Stimulated activated effector memory CD8-positive, alpha-beta T cell treated with anti-CD3 and anti-CD28 coated beads, Interleukin-12 subunit alpha, Interleukin-12 subunit beta, amount 100 ng/mL, for 72 hours (primary cell): Measurements from ENCODE around the gene SIGLEC10.
"Not testable (repeated sequence)": the region's sequence is repeated elsewhere in the genome, so short reads cannot be mapped to it uniquely, and the experiment has no call there.

Experiments
- ATAC-seq: fragments of 150-1000 bp; cut with Tn5 transposase; 2 replicates; pipeline ENCODE4 v1.10.0; 2021
- DNase-seq, 2 donors: peaks; one replicate each; pipeline ENCODE4 v3.0.0; 2021 to 2022; ENCODE audit warnings: low spot score in 2 of 2
- H3K27ac Mint-ChIP-seq: one replicate; pipeline ENCODE4 v1.8.0; 2022; ENCODE audit warnings: mild to moderate bottlenecking, mixed read lengths
- H3K36me3 Mint-ChIP-seq: one replicate; pipeline ENCODE4 v1.8.0; 2022; ENCODE audit warnings: mild to moderate bottlenecking, mixed read lengths
- H3K4me1 Mint-ChIP-seq: one replicate; pipeline ENCODE4 v1.8.0; 2022; ENCODE audit warnings: mixed read lengths
- H3K4me3 Mint-ChIP-seq: one replicate; pipeline ENCODE4 v1.8.0; 2022; ENCODE audit warnings: mild to moderate bottlenecking, mixed read lengths
- H3K9me3 Mint-ChIP-seq: one replicate; pipeline ENCODE4 v1.8.0; 2022; ENCODE audit warnings: mixed read lengths

SIGLEC10 gene

DNA sequence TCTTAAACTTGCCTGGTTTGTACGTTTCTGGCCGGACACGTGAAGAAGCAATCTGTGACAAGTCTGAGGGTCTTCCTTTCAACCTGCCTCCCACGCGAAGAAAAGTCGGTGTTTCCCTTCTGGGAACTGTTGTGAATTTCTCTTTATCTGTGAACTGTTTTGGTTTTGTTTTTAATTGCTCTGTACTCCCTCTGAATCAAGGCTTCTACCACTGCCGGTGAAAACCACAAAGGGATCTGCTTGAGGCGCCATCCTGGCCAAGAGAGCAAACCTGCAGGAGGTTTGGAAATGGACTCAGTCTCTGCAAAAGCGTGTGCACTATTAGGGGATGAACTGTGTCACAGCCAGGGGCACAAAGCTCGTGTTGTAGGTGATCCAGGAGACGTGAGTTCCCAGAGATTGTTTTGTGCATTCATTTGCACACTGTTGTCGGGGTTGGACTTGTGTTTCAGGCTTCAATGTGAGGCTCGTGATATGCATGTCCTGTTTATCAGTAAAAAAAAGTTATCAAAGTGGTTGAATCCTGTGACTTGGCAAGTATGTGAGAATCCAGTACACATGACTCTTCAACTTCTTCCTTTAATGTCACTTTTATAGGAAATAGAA lies 31.1 kb upstream of the SIGLEC10 start:
- Mint-ChIP-seq H3K4me3 (peak overlapping the region; percentile 55), H3K4me1 (peaks cover 40% of the 10 kb centered on the region), H3K9me3 (peaks cover 10% of the 10 kb centered on the region), H3K27ac (peak overlapping the region; percentile 52), H3K36me3 (peaks cover 6% of the 10 kb centered on the region)
- ATAC-seq (peak; percentile 89), DNase-seq (peak in 1 of 2 donors; percentile 71)

DNA sequence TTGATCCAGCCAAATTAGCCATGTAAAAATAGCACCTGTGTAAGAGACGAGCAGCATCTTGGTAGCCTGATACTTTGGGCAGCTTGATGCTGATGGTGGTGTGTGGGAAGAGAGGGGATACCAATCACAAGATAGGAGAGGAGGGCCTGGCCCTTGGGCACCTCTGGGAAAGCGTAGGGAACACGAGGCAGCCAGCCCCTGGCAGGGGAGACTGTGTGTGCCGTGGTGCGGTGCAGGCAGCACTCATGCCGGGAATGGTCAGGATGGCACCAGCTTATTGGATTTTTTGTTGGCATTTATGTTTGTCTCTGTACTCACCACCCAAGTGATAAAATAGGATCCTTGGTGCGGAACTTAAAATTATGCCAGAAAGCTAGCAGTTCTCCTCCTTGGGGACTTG lies 30.6 kb upstream of the SIGLEC10 start:
- Mint-ChIP-seq H3K9me3 (peaks cover 10% of the 10 kb centered on the region), H3K36me3 (peaks cover 6% of the 10 kb centered on the region), H3K4me1 (peaks cover 43% of the 10 kb centered on the region), H3K4me3 (peak overlapping the region; percentile 55), H3K27ac (peak overlapping the region; percentile 52)
- no peak for DNase-seq
- ATAC-seq: no peak

DNA sequence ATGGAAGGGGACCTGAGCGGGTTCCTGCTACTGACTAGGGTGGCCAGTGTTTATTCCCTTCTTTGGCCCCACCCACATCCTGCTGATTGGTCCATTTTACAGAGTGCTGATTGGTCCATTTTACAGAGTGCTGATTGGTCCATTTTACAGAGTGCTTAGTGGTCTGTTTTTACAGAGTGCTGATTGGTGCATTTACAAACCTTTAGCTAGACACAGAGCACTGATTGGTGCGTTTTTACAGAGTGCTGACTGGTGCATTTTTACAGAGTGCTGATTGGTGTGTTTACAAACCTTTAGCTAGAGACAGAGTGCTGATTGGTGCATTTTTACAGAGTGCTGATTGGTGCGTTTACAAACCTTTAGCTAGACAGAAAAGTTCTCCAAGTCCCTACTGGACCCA lies 30.1 kb upstream of the SIGLEC10 start:
- peaks cover 48% of the 10 kb centered on the region for H3K4me1 Mint-ChIP-seq
- H3K9me3 Mint-ChIP-seq: peaks cover 10% of the 10 kb centered on the region
- H3K36me3 Mint-ChIP-seq: peaks cover 11% of the 10 kb centered on the region
- DNase-seq, ATAC-seq: not testable (repeated sequence)
- peak overlapping the region; percentile 52 for H3K27ac Mint-ChIP-seq
- H3K4me3 Mint-ChIP-seq: peak overlapping the region; percentile 55

DNA sequence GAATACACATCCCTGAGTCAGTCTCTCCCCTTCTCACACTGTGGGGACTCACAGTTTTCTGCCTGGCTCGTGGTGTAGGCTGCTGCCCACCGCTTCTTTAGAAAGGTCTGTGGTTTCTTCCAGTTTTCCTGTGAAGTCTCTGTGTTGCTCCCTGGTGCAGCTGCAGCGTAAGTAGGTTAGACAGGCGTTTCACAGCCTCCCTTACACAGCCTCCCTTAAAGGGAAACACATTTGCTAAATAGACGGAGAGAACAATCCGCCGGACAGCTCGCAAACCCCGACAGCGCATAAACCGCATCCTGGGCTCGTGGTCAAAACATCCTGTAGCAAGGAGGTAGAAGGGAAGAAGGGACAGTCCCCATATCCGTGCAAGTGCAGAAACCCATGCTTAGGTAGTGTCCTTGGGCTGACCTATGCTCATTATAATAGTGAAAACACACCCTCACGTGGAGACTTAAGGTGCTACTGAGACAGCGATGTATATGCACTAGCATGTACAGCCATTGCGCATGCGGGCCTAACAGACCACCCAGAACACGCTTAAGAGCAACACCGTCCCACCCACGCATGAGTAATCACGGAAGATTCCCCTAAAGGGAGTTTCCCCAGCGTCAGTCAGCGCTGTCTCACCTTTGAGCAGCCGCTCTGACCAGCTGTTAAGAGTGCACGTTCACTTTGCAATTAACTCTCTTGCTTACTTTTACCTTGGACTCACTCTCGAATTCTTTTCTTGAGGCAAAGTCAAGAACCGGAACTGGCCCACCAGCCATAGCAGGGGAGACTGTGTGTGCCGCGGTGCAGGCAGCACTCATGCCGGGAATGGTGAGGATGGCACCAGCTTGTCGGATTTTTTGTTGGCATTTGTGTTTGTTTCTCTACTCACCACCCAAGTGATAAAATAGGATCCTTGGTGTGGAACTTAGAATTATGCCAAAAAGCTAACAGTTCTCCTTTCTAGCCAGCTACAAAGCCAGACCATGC lies 24.3 kb upstream of the SIGLEC10 start:
- peaks cover under 1% of the 10 kb centered on the region for H3K9me3 Mint-ChIP-seq
- H3K36me3 Mint-ChIP-seq: peaks cover 23% of the 10 kb centered on the region
- peak overlapping the region; percentile 98 for H3K27ac Mint-ChIP-seq
- H3K4me3 Mint-ChIP-seq: peak overlapping the region; percentile 77
- peaks cover 59% of the 10 kb centered on the region for H3K4me1 Mint-ChIP-seq
- ATAC-seq: peak; percentile 94
- DNase-seq: peak; percentile 72 to 95

DNA sequence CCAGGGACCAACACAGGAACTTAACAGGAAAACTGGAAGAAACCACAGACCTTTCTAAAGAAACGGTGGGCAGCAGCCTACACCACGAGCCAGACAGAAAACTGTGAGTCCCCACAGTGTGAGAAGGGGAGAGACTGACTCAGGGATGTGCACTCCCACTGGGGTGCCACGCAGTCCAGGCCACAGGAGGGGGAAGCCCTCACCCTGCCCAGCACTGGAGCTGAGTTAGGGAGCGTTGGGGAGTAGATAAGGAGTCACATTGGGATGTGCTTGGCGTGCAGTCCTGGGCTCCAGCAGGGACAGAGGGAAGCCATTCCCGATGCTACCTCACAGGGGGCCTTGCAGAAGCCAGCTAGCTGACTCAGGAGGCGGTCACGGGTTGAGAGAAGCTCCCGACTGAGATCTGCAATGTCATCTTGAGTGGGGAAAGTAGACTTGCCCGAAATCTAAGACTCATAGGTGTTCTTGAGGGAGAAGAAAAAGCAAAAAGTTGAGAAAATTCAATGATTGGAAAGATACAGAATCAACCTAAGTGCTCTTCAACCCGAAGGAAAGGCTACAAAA lies 23.5 kb upstream of the SIGLEC10 start:
- DNase-seq: peak; percentile 57 to 83
- Mint-ChIP-seq H3K9me3 (no peaks in the 10 kb centered on the region), H3K4me1 (peaks cover 59% of the 10 kb centered on the region), H3K36me3 (peaks cover 23% of the 10 kb centered on the region), H3K27ac (peak overlapping the region; percentile 98), H3K4me3 (peak overlapping the region; percentile 77)
- ATAC-seq: peak; percentile 64

DNA sequence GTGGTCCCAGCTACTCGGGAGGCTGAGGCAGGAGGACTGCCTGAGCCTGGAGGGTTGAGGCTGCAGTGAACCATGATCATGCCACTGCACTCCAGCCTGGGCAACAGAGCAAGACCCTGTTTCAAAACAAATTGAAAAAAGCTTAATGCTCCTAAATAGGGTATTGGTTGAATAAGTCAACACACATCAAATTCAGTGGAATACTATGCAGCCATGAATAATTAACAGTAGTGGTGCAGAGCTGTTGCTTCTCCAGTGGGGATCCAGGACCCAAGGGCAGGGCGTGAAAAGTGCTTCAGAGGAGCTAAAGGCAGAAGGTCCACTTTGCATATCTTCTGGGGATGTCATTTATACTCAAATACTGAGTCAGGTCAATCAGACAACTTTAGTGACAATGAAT lies 22.6 kb upstream of the SIGLEC10 start:
- H3K4me3 Mint-ChIP-seq: peak overlapping the region; percentile 77
- DNase-seq (no peak), ATAC-seq (no peak)
- peaks cover 23% of the 10 kb centered on the region for H3K36me3 Mint-ChIP-seq
- H3K27ac Mint-ChIP-seq: peak overlapping the region; percentile 98
- no peaks in the 10 kb centered on the region for H3K9me3 Mint-ChIP-seq
- peaks cover 51% of the 10 kb centered on the region for H3K4me1 Mint-ChIP-seq

DNA sequence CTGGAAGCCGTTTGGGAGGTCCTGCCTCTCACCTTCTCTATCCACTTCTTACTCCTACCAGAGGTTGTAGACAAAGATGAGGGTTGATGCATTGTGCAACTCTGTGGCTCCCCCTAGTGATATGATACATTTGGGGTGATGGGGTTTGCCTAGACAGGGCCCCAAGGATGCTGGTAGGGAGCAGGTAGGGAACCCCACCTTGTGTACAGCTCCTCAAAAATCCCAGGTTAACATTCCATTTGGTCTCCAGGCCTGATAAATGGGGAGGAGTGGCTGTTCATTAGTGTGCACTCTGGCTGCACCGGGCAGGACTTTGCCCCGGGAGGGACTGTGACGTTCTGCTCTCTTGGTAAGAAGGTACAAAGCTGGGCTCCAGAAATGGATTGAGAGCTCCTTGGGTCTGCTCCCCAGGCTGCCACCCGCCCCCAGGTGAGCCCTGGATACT lies 21.6 kb upstream of the SIGLEC10 start:
- DNase-seq (peak in 1 of 2 donors; percentile 59), ATAC-seq (no peak)
- Mint-ChIP-seq H3K27ac (no peak overlapping the region), H3K9me3 (no peaks in the 10 kb centered on the region), H3K4me1 (peaks cover 51% of the 10 kb centered on the region), H3K4me3 (peak overlapping the region; percentile 9), H3K36me3 (peaks cover 23% of the 10 kb centered on the region)

DNA sequence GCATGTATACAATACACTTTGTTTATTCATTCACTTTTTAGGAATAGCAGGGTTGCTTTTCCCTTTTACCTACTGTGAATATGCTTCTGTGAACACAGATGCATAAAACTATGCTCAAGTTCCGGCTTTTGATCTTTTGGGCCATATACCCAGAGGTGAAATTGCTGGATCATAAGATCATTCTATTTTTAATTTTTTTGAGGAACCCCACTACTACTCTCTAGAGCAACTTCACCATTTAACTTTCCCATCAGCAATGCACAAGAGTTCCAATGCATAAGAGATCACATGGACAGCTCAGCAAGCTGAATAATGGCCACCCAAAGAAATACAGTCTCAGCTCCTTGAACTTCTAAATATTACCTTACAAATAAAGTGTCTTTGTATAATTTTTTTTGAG lies 17.0 kb upstream of the SIGLEC10 start:
- Mint-ChIP-seq H3K9me3 (no peaks in the 10 kb centered on the region), H3K4me3 (no peak overlapping the region), H3K27ac (no peak overlapping the region), H3K36me3 (no peaks in the 10 kb centered on the region), H3K4me1 (peaks cover 15% of the 10 kb centered on the region)
- DNase-seq (no peak), ATAC-seq (no peak)

DNA sequence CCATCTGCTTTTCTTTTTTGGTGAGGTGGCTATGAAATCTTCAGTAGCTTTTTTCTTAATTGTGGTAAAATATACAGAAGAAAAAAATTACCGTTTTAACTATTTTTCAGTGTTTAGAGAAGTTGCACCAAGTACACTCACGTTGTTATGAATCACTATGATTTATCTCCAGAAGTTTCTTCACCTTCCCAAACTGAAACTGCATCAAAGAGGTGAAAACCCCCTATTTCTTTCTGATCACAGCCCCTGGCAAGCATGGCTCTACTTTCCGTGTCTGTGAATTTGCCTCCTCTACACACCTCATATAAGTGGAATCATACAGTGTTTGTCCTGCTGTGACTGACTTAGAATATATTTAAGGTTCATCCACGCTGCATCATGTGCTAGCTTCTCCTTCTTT lies 15.6 kb upstream of the SIGLEC10 start:
- no peaks in the 10 kb centered on the region for H3K36me3 Mint-ChIP-seq
- no peaks in the 10 kb centered on the region for H3K9me3 Mint-ChIP-seq
- H3K4me3 Mint-ChIP-seq: no peak overlapping the region
- no peak for ATAC-seq
- DNase-seq: no peak
- peaks cover under 1% of the 10 kb centered on the region for H3K4me1 Mint-ChIP-seq
- H3K27ac Mint-ChIP-seq: no peak overlapping the region

DNA sequence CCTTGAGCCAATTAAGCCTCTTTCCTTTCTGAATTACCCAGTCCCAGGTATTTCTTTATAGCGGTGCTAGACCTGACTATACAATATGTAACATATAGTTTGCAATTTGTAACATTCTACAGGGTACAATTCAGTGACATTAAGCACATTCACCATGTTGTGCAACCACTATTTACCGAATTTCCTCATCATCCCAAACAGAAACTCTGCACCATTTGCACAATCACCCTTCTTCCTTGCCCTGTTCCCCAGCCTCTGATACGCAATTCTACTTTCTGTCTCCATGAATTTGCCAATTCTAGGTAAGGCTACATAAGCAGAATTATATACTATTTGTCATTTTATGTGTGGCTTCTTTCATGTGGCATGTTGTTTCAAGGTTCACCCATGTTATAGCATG lies 13.7 kb upstream of the SIGLEC10 start:
- Mint-ChIP-seq H3K27ac (peak overlapping the region; percentile 46), H3K4me1 (no peaks in the 10 kb centered on the region), H3K36me3 (no peaks in the 10 kb centered on the region), H3K9me3 (no peaks in the 10 kb centered on the region), H3K4me3 (no peak overlapping the region)
- ATAC-seq: no peak
- no peak for DNase-seq

DNA sequence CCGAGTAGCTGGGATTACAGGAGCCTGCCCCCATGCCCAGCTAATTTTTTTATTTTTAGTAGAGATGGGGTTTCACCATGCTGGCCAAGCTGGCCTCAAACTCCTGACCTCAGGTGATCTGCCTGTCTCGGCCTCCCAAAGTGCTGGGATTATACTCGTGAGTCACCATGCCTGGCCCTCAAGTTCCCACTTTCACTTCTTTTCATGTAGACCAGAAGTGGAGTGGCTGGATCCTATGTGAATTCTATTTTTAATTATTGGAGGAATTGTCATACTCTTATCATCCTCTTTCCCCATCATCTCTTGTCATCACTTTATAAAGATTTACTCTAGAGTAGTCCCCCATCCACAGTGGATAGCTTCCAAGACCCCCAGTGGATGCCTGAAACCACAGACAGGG lies 12.8 kb upstream of the SIGLEC10 start:
- no peaks in the 10 kb centered on the region for H3K36me3 Mint-ChIP-seq
- no peak for ATAC-seq

DNA sequence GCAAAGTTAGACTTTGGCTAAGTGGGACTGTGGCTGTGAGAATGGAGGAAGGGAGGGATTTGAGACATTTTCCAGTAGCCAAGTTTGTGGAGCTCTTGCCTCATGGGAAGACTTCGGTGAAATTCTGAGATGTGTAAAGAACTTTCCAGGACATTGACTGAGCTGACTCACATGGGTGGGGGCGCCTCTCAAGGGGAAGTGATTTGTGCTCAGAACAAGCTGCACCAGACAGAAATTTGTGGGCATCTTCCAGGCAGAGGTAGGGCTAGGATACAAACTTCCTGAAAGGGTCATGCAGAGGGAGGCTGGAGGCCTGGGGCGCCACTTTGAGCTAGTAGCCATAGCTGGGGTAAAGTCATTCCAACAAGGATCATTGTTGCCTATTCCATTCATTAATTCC lies 9.8 kb upstream of the SIGLEC10 start:
- no peak for DNase-seq
- ATAC-seq: no peak
- Mint-ChIP-seq H3K4me1 (no peaks in the 10 kb centered on the region), H3K4me3 (no peak overlapping the region), H3K36me3 (peaks cover under 1% of the 10 kb centered on the region), H3K27ac (no peak overlapping the region), H3K9me3 (no peaks in the 10 kb centered on the region)

More for the DNA sequence above, 12.8 kb upstream of the SIGLEC10 start:
- no peak for DNase-seq
- no peaks in the 10 kb centered on the region for H3K4me1 Mint-ChIP-seq
- no peak overlapping the region for H3K4me3 Mint-ChIP-seq
- H3K9me3 Mint-ChIP-seq: no peaks in the 10 kb centered on the region
- no peak overlapping the region for H3K27ac Mint-ChIP-seq

DNA sequence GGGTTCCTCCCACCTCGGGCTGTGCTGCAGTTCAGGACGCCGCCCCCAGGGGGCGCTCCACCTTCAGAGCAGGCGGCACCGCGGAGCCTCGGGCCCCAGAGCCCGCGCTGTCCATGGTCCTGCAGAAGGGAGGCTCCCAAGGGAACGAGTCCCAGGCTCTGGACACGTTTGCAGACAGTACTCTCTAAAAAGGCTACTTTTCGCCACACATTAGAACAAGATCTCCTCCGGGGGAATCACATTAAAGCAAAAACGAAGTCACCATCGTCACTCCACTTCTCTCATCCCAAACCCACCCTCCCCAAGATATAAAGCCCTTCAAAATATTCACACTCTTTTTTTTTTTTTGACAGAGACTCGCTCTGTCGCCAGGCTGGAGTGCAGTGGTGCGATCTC lies 4.6 kb upstream of the SIGLEC10 start:
- no peaks in the 10 kb centered on the region for H3K9me3 Mint-ChIP-seq
- ATAC-seq: peak; percentile 75

DNA sequence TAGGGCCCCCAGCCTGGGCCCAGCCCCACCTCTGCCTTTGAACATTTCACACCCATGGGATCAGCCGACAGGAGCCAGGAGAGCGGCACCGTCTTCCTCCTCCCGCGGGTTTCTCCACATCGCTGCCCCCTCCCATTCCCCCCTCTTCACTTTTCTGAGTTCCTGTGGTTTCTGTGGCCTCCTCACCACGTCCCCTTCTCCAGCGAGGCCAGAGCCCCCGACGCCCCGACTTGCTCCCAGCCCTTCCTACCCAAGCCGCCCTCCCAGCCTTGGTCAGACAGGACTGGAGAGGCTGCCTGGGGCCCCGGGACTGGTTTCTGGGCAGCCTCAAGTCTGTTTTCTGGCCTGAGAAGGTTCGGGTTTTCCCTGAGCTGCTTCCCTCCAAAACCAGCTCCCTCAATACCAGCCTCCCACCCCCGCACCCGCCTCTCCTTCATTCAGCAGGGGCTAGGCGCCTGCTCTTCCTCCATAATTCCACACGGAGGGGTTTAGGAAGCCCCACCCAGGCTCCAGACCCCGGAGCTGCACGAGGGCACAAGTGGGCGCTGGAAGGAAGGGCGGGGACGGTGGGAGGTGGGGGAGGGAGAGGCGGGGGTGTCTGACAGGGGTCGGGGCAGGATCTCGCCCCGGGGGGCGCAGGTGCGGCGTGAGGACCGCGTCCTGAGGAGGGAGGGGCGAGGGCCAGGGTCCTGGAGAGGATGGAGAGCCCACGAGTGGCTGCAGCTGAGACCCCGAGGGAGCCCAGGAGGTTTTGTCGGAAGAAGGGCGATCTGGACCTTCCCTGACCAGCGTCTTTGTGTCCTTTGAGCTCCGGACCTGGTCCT lies 4.0 kb upstream of the SIGLEC10 start:
- Mint-ChIP-seq H3K4me1 (peaks cover 20% of the 10 kb centered on the region), H3K36me3 (peaks cover 14% of the 10 kb centered on the region), H3K9me3 (no peaks in the 10 kb centered on the region), H3K4me3 (peak overlapping the region; percentile 18), H3K27ac (no peak overlapping the region)
- DNase-seq: no peak
- ATAC-seq: no peak

More for the DNA sequence above, 4.6 kb upstream of the SIGLEC10 start:
- Mint-ChIP-seq H3K36me3 (peaks cover 12% of the 10 kb centered on the region), H3K27ac (no peak overlapping the region), H3K4me1 (peaks cover 15% of the 10 kb centered on the region), H3K4me3 (peak overlapping the region; percentile 18)
- peak; percentile 96 to 99 for DNase-seq

DNA sequence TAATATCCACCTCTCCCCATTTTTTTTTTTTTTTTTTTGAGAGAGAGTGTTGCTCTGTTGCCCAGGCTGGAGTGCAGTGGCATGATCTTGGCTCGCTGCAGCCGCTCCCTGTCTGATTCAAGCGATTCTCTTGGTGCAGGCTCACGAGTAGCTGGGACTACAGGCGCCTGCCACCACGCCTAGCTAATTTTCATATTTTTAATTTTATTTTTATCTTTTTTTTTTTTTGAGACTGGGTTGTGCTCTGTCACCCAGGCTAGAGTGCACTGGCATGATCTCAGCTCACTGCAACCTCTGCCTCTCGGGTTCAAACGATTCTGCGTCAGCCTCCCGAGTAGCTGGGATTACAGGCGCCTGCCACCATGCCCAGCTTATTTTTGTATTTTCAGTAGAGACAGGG lies 3.1 kb upstream of the SIGLEC10 start:
- not testable (repeated sequence) for DNase-seq, H3K9me3 Mint-ChIP-seq, H3K27ac Mint-ChIP-seq, ATAC-seq, H3K4me3 Mint-ChIP-seq
- H3K4me1 Mint-ChIP-seq: peaks cover 20% of the 10 kb centered on the region
- peaks cover 14% of the 10 kb centered on the region for H3K36me3 Mint-ChIP-seq
